NOMO-1 treated with DMSO at 0.1 percent for 48 hours (cell line): Measurements from ENCODE around the gene AQP12A.

Experiments used
- DNase-seq: peaks from one replicate; lab custom pipeline; 2025; ENCODE audit not compliant: unreplicated experiment; lab: John Stamatoyannopoulos, UW

AQP12A gene

DNA sequence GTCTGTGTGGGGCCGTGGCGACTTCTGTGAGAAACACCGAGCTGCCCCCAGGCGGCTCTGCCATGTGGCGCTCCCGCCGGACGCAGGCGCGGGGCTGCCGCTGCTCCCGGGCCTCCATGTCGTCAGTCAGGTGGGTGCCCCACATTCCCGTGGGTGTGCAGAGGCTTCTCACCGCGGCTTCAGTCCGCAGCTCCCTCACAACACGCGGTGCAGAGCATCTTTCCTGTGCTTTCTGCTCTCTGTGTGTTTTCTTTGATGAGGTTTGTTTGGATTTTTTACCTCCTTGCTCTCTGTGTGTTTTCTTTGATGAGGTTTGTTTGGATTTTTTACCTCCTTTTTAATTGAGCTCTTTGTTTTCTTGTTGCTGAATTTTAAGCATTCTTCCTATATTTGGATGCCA is 13.0 kb downstream of the AQP12A start:
- no peak for DNase-seq

DNA sequence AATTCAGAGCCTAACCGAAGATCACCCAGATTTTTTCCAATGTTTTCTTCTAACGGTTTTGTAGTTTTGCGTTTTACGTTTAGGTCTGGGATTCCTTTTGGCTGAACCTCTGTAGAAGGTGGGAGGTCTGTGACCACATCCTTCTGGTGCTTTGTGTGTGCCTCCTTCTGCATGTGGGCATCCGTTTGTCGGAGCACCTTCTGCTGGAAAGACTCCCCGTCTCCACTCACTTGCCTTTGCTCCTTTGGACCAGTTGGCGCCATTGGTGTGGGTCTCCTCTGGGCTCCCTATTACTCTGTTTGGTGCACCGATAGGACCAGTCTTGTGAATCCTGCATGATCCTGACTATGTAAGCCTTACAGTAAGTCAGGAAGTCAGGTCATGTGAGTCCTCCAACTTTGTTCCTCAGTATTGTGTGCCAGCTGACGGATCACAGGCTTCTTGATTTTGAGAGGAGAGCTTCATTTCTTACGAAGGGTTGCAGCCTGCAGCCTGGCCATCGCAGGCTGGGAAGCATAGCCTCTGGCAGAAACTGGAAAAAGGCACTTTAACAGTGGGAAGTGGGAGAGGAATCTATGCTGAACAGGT is 13.6 kb downstream of the AQP12A start:
- DNase-seq: no peak

DNA sequence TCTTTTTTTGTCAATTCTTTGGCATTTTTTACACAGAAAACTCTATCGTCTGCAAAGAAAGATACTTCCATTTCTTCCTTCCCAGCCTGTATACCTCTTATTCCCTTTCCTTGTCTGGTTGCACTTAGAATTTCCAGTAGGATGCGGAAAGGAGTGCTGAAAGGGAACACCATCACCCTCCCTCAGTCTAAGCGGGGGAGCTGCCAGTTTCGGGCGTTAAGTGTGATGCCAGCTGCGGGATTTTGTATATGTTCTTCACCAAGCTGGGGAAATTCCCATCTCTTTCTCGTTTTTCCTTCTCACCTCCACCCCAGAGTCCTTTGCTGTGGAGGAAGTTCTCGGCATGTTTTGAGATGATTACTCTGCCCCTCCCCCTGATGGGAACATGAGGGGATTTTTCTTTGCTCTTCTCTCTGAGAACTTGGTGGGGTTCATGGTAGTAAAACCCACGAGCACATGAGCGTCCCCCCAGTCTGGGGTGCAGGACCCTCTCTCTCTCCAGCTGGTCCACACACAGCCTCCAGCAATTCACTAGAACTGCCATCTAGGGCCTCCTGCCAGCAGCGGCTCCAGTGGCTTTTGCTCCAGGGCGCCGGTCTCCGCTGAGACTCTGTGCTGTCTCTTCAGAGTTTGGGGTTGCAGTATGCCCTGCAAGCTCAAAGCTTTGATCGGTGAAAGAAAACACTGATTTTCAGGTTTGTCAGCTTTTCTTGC is 15.5 kb downstream of the AQP12A start:
- no peak for DNase-seq

DNA sequence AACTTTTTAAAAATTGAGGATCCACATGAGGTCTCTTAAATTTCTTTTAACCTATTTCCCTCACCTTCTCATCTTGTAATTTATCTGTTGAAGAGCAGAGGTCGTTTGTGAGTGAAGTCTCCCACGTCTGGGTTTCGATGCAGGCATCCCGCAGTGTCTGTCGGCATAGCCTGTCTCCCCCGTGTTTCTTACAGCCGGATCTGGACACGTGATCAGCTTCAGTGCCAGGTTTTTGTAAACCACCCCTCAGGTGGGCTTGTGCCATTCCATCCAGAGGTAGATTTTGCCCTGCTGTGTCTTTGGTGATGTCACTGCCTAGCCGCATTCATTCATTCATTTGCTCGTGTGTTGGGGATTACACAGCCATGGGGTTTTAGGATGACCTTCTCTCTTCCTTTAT is 16.2 kb downstream of the AQP12A start:
- DNase-seq: no peak

DNA sequence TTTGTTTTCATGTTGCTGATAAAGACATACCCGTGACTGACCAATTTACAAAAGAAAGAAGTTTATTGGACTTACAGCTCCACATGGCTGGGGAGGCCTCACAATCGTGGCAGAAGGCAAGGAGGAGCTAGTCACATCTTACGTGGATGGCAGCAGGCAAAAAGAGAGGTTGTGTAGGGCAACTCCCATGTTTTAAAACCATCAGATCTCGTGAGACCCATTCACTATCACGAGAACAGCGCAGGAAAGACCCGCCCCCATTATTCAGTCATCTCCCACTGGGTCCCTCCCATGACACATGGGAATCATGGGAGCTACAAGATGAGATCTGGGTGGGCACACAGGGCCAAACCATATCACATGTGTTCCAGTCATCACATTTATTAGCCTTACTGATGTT is 16.8 kb downstream of the AQP12A start:
- no peak for DNase-seq

DNA sequence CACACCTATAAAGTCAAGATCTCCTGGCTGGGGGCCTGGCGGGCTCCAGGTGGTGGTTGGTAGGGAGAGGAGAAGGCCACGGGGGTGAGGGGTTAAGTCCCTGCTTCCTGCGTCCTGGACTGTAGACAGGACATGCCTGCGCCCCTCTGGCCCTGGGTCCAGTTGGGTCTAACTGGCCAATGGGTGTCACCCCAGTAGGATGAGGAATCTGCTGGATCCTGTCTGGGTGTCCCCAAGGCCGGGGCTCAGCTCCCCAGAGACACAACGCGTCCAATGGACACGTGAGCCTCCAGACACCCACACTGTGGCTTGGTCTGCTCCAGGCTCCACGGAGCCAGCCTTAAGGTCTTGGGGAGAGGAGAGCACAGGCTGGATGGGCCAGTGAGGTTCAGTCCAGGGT is 19.6 kb downstream of the AQP12A start:
- DNase-seq: no peak

DNA sequence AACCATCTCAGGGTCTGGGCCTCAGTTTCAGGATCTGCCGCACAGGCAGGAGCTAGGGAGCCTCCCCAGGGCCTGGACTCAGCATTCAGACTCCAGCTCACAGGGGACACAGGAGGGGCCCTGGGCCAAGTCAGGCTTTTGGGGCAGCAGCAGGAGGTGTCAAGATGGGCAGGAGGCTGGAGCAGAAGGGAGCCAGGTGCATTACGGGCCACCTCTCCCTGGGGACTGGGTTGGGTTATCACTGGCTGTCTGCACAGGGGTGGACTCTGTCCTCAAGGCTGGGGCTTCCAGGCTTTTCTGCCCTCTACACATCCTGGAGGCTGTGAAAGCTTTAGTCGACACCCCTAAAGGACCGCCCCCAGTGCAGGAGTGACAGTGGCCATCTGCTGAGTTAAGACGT is 20.0 kb downstream of the AQP12A start:
- DNase-seq: no peak

DNA sequence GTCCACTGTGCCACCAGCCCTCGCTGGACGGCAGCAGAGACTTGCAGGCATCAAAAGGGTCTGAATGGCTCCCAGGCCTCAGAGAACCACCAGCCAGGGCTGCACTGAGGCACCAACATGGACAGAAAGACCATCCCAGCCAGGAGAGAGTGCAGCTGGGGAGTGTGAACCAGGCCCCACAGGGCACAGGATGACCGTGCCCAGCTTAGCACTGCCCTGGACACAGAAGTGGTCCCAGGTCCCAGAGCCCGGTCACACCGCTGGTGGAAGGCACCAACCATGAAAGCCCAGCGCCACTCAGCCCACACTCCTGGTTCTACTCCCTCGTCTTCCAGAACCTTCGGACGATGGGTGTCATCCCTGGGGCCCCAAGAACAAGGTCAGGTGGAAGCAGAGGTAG is 20.5 kb downstream of the AQP12A start:
- DNase-seq: no peak

DNA sequence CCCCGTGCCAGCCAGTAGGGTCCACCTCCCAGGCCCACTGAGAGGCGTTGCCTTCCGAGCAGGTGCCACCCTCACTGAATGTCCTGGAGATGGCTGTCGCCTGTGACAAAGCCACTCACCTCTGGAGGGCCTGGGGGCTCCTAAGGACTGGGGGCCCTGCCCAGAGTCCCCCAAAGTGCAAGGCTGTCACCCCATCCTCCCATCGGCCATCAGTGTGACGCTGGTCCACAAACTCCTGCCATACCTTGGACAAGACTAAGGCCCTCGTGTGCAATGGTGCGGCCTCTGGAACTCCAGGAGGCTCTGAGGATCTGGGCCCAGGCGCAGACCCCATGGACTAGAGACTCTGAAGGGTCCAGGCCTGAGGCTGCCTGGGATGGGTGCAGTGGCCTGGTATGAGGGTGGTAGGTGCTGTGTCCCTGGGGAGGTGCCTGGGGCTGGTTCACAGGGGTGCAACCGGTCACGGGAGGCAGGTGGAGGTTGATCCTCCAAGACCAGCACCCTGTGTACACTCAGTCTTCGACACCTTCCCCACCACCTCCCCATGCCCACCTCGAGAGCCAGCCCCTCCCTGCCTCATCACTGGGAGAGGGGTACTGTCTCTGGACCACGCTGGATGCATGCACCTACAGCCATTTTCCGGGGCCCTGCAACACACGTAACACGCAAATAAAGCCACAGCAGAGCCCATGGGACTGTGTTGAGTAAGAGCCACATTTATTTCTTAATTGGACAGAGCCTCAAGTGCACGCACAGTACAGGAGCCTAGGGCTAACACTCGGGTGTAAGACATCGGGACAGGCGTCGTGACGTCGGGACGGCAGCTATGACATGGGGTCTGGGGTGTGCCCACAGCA is 21.6 kb downstream of the AQP12A start:
- DNase-seq: no peak

DNA sequence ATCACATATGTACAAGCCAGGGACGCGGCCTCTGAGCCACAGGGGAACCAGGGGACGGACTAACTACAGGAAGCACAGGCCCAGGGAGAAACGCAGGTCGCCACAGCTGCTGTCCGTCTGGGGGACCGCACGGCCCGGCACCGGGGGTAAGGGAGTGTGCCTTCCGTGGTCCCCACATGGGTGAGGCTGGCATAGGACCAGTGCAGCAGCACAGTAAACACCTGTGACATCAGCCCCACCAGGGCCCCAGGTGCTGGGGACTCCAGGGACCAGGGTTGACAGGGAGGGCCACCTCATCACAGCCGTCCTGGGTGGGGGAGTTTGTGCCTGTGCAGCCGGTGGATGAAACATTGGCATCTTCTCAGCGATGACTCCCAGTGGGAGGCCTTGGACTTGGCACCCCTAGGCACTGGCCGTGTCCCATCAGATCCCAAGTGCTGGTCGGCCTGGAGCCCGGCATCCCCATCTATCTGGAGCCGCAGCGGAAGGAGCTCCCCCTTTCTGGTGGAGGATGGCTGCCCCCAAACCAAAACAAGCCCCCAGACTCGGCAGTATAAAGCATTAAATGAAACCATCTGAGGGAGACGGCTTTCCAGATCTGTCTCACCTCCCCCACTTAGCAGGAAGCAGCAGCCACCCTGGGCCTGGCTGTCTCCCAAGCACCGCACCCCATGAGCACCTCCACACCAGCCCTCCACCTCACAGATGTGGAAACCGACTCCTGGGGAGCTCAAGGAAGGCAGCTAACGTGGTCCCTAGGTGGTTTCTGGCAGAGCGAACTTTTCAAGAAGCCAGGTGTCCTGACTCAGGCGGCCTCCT is 22.5 kb downstream of the AQP12A start:
- no peak for DNase-seq

DNA sequence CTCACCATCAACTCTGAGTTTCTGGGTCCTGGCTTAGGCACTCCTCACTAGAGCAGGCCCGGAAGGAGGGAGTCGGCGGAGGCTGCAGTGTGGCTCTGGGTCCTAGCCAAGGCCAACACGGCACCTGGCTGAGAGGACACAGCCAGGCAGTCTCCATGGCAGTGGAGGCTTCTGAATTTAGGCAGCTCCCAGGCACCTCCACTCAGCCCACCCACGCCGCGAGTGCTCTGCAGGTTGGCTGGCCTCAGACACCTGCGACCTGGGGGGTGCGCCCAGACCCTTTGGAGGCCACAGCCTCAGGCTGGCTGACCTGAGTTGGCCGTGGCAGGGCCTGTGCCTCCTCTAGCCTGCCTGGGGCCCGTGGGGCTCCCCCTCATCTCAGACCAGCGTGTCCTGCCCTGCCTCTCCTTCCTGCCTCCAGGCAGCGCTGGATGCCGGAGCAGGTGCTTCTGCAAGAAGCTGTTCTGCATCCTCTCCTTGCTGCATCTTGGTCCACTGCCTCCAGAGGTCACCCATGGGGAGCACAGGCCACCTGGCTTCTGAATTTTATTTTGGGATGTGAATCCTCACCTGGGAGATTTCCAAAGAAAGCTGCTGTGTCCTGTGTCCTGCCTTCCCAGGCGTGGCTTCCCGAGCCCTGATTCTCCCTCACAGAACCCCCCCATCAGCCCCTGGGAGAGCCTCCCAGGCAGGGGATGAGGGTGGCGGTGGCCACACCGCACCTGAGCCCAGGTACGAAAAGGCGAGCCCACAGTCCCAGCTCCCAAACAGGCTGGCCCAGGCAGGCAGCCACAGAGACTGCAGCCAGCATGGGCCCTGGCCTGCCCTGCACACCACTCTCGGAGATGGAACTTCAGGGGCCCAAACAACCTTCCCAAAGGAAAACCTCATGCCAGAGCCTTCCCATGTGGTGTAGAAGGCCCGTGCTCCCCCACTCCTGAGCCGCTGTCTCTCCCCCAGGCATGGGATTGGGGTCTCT is 23.4 kb downstream of the AQP12A start:
- no peak for DNase-seq

DNA sequence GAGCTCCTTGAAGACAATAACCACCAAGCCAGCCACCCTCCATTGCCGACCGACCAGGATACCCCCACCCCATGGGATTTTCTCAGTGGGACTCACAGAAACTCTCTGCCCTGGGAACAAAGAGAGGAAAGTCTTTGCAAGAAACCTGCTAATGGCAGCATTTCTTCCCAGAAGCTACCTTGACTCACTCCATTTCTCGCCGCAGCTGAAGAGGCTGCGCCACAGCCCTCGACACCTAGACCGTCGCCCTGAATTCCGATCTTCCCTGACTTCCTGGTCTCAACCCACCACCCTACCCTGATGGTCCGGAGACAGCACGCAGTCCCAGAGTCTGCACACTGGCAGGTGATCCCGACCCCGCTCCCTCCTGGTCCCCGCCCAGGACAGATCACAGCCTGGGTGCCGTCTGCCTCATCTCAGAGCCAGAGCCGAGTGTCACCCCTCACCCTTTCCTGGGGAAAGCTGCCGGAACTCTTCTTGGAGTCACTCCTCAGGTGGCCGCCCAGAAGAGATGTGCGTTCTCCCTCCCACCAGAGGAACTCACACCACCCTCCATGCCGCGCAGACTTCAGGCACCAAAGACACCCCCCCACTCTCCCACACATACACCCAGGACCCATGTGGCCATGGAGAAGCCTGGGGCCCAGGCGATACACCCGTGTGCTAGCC is 24.6 kb downstream of the AQP12A start:
- DNase-seq: no peak

DNA sequence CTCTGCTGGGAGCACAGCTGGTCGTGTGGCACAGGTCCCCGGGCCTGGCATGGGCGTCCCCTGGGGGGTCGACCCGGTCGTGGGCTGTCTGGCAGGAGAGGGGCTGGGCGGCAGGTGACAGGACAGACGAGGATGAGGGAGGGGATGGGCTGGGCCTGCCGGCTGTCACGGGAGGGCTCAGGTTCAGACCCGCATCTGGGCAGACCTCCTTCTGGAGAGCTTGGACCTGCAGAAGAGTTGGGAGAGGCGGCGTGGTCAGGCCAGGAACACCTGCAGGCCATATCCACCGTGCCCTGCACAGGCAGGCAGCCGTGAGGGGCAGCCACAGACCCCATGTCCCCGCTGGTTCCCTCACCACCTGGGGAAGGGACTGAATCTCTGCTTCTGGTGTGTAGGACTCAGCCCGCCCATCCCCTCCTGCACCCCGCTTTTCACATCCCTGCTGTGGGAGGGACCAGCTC is 25.5 kb downstream of the AQP12A start:
- DNase-seq: no peak

DNA sequence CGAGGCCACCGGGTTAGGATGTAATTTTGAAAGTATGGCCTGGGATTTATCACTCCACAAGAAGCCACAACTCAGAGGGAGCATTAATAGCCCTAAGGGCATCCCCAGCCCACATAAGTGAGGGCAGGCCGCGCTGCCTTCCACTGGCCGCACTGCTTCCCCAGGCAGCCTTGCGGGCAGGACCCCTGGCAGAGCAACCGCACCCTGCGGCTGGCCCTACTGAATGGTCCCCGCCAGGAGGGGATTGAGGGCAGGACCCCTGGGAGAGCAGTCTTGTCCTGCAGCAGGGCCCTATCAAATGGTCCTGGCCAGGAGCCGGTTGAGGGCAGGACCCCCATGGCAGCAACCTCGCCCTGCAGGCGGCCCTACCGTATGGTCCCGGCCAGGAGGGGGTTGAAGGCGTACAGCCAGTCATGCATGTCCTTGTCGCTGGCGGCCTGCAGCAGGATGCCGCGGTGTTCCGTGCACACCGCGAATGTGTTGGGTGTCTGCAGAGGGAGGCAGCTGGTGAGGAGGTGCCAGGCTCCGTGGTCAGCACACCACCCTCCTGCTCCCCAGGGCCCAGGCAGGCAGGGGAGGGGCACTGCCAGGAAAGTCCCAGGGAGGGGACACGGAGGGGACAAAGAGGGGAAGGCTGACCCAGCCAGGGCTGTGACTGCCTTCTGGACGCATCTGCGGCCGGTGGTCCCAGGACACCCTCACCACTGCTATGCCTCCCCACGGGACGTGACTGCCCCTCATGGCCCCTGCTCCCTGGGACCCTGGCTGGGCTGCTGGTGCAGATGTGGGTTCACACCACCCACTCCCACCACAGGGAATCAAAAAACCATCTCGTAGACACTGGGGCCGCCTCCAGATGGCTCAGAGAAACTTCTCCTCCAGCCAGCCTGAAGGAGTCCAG is 26.3 kb downstream of the AQP12A start:
- DNase-seq: no peak

DNA sequence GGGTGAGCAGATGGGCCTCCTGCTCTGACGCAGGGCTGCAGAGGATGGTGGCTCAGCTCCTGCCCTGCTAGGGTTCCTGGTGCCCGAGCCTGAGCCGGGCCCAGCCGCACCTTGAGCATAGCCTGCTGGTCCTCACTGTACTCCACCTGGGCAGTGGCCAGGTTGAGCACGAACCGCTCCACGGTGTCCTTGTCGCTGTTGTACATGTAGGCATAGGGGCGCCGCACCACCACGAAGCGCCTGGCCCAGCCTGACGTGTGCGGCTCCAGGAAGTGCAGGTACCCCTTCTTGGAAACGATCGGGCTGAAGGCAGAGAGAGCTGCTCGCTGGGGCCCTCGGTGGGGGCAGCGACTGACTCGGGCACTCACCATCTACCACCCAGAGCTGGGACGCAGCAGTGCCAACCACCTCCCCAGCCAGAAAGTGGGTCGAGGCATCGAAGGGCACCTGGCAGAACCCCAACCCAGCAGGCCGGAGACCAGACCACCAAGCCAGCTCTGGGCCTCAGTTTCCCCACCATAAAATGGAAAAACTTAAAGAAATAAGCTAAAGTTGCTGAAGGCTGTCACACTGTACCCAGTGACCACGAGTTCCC is 27.3 kb downstream of the AQP12A start:
- no peak for DNase-seq

DNA sequence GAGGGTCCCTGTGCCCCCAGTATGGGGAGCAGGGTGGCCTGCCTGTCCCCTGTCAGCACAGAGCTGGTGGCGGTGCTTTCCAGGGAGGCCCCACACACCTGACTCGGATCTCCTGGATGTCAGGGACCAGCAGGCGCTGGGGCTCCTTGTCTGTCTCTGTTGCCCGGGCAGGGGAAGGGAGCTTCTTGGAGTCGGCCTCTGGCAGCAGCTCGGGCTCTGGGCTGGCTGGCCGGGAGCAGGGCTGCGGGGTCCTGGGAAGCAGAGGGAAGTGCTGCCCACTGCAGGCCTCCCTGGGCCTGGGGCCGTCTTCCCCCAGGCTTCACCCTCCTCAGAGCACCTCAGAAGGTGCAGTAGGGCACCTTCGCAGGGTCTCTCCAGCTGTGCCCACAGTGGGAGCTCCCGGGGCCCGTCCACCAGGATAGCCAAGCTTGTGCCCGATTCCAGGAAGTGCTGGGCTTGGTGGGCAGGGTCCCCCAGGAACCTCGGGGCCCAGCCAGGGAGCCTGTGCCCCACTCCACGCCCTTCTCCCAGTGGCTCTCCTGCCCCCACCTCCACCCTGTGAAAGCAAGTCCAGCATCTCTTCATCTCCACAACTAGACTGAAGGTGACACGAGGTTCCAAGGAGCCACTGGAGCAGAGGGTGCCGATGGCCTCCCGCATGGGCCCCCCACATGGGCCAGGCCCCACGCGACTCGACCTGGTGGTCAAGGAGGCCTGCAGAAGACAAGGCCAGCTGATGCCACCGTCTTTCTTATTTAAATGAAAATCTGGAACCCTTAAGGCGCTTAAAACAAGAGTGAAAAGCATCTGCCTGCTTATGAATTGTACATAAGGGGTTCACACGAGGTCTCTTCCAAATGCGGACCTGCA is 28.2 kb downstream of the AQP12A start:
- DNase-seq: no peak
